Stimulated activated CD4-positive, alpha-beta T cell treated with anti-CD3 and anti-CD28 coated beads, Interleukin-1b, Interleukin-23, amount 100 ng/mL, for 1 hour (primary cell): ENCODE measurements around the gene OXNAD1.

Experiments used
- DNase-seq, 2 donors: peaks; one replicate each; pipeline ENCODE4 v3.0.0-alpha.2; 2020; ENCODE audit warnings: low read depth in 2 of 2

The OXNAD1 gene

DNA sequence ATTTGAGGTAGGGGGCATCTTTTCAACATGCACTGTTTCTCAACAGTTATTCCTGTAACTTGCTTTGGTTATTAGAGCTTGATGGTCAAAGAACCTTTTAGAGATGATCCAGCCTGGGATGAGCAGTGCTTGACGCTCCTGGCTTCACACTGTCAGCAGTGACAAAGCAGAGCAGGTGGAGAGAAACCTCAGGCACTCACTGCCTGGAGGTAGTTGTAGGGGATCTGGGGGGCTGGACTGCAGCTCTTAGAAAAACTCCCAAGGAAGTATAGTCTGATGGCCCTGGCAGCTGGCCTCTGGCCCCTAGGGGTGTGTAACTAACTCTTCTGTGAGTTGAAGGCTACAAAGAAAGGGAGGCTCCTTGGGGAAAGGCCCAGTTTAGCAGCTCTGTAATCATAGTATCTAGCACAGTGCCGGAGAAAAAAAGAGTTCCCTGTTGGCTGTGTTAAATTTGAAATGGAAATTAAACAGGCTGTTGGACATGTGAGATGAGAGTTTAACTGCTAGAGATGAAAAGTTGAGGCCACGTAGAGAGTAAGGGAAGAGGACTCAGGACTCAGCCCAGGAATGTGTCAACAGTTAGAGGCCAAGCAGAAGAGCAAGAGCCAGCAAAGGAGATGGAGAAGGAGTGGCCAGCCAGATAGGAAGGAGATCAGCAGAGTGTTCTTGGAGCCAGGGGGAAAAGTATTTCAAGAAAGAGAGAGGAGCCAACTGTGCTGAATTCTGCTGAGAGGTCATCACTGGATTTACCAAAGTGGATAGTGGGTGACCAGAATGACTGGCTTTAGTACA, 14.2 kb downstream of the OXNAD1 start:
- DNase-seq: no peak

DNA sequence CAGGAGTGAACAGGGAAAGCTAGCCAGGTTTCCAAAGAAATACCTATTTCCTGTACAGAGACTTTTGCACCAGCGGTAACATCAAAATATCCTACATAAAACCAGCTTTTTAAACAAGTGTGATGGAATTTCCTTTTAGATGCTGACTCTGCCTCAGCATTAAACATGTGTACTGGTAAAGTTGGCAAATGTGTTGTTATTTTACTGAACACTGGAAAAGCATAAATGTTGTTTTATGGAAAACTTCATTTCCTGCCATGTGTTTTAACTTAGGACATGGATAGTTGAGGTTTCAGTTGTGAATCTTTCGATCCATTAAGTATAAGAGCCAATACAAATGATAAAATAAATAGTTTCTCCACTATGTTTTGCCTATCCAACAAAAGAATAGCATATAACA, 15.7 kb downstream of the OXNAD1 start:
- DNase-seq: no peak

DNA sequence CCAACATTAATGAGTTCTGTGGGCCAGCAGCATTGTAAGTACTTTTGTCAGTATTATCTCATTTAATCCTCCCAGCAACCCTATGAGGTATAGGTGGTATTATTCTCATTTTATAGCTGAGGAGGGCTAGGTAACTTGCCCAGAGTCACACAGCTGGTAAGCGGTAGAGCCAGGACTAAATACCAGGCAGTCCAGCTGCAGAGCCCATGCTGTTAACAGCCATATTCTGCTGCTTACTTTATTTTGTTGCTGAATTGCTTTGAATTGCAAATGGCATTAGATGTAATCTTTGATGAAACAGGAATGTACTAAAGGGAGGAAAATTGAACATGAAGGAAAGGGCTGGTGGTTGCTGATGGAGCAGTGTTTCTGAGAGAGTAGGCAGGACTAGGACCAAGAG, 19.6 kb downstream of the OXNAD1 start:
- no peak for DNase-seq

DNA sequence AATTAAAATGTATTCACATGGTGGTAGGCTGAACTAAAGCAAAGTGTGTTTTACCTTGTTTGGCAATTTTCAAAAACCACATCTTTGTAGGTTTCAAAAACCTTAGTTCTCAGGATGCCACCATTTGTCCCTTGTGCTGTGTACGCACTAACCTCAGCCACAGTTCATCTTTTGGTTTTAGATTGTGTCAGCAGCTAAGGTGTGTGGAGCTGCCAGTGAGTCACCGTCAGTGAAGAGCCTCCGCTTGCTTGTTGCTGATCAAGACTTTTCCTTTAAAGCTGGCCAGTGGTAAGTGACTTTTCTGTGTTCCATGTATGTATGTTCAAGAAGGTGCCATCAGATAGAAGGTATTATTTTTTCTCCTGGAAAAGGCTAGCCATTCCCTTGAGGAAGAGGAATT, 21.1 kb downstream of the OXNAD1 start:
- no peak for DNase-seq

DNA sequence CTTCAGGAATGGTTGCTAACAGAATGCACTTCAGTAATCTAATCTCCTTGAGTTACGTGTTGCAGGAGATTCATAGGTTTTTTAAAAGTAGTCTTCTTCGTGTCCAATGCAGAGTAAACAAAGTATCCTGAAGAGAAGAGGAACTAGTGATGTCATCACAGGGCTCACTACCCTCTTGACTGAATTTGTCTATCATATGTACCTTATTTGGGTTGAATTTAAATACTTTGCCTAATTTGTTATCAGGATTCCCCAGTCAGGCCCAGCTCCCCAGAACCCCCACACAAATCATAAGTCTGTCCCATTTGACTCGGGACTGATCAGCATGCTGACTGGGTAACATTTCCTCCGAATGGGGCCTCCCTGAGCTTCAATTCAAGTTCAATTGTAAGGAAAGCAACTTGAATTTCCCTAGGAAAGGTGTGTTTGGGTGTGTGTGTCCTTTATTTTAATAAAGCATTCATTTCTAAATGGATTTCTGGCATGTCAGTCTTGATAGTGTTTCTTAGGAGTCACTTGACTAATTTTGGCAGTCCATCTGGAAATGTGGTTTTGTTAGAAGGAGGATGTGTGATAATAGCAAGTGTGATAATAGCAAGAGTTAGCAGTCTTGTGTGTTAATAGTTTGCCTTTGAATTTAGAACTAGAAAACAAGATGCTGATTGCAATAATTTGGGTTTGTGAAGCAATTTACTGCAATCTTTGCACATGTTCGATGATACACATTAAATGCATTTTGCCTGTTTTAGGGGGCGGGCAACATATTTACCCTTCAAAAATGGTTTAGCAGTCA, 21.9 kb downstream of the OXNAD1 start:
- DNase-seq: no peak

DNA sequence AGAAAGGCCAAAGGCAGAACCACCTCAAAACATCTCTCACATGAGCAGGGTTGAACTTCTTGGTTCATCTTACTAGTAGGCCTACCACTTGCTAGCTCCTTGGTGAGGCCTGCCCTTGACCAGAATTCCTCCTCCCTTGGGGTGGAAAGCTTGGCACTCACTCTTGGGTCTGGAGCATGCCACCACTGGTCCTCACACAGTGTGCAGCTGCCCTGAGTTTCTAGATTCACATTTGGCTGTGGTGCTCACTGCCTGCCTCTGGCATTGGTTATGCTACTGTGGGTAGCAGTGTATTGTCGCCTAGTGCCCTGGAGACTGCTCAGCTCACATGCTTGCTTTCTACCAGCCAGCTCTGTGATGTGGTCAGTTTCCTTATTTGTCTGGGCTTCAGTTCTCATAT, 23.7 kb downstream of the OXNAD1 start:
- no peak for DNase-seq

DNA sequence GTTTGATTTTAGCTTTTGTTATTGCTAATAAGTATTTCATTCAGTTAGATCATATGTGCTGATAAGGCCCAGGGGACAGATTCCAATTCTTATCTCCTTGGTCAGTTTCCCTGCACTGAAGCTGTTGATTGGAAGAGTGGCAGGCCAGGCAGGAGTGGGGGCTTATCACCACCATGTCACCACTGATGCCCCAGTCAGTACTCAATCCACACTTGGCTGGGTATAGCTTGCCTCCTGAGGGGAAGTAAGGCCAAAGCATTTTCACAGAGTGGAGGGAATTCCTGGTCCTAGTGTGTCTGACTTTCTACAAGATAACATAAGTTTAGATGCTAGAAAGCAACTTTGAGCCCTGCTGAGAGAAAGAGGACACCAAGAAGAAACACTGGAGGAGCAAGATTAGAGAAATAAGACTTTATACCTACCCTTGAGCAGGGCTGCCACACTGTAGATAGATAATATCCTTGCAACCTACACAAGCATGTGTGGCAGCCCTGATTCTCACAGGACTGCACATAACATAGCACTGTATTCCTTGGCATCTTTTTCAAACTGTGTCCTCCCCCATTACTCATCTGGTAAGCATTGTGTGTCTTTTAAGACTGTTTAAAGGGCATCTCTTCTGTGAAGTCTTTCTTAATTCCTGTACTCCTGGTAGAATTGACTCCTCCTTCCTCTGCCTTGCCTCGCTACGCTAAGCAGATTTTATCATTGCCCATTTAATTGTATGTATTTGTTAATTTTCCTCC, 24.3 kb downstream of the OXNAD1 start:
- DNase-seq: no peak

DNA sequence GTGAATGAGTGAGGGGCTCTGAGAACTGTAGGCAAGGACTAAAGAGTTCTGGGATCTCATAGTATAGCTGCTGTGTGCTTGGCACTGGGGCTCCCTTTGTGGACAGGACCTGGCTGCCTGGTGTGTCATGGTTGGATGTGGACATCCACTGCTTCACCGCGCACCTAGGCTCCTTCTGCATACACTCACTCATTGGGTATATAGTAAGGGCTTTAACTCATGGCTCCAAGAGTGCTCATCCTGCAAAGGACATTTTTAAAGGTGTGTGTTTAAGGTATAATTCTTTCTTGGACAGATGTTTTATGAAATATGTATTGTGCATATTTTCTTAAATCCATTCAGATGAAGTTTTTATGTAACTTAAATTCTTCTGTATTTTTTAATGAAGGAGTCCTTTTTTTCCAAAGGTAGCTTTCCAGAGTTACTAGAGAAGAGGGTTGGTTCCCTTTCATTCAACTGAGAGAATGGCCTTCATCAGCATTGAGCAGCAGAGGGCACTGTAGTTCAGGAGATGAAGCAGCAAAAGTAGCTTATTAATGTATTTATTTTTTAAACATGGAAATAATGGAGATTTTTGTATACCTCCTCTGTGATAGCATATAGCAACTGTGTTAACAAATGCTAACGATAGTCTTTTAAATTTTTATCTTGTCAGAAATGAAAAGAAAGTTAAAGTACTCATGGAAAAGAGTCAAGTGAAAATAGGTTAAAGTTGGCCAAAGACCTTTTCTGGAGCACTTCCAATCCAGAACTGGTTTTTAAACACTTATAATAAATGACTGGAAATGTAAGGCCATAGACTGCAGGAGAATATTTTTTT, 25.2 kb downstream of the OXNAD1 start:
- DNase-seq: no peak

DNA sequence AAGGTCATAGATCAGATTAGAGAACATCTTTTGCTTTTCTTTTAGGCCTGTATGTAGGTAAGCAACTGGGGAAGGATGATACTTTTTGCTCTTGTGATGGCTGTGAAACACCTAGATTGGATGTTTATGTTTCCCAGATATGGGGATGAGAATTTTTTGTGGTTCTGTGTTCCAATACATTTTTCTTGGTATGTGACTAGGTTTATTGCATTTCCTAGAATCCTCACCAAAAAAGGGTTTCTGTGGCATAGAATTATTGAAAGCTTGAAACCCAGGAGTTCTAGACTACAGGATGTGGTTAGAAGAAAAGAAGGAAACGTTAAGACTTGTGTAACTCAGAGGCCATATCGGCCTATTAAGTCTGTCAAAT, 25.8 kb downstream of the OXNAD1 start:
- no peak for DNase-seq

DNA sequence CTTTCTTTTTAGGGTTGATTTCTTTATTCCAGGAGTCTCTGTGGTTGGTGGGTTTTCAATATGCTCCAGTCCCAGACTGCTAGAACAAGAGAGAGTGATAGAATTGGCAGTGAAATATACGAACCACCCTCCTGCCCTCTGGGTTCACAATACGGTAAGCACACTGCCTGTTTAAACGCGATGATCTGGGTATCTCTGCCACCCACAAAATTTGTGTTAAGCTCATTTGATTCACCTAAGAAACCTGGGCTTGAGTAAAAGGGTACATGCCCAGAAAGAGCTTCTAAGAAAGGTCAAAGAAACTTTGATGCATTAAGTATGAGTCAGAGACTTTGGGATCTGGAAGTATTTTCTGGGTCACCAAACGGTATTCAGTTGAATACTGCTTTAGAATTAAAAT, 29.8 kb downstream of the OXNAD1 start:
- DNase-seq: no peak

DNA sequence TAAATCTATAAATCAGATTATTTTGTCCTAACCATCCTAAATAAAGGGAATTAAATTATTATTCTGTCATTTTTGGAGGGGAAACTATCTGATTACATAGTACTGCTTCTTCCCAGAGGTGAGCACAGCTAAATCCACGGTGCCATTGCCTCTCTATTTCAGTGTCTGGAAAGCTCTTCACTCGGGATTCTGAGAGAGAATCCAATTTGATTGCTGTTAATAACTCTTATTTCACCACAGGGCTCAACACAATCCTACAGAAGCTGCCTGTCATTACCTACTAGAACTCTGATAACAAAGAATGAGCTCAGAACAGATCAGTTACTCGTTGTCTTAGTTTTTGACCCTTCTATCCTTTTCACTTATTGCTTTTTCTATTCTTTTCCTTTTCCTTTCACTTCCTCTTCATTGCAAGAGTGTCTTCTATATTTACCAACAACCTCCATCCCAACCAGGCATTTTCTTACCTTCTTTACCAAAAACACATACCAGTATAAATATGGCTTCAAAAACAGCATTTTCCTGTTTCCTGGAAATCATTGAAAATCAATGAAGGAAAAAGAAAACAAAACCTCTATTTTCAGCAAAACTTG, 30.4 kb downstream of the OXNAD1 start:
- no peak for DNase-seq

DNA sequence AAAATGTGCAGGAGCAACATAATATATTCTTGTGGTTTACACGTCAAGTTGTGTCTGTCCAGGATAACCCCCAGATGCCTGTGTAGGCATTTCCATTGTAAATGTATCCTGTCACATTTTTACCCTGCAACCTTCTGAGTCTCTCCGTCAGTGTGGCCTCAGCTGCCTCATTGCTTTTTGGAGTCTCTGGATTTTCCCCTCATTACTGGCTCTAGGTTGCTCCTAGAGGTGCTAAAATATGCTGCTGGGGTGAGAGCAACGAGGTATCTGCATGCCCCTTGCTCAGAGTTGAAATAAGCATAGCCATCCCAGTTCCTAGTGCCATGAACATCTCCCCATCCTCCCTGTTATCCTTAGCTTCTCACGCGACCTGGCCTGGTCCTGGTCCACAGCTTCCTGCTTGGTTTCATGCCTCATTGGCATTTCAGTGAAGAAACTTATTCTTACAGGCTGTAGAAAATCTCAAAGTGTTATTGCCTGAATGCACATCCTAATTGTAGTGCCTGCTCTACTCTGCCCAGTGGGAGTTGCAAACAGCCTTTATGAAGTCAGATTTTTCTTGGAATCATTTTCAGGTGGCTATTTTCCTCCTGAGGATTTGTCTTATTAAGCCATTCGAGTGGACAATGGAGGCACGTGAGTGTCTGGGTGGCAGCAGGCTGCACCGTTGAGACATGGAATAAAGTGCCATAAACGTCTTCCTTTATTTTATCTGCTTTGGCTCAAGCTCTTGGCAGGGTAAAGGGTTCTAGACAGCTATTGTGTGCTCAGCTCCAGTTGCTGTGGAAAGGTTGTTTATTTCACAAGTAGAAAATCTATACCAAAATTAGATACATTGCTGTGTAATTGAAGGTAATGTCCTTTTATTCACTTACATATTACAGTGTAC, 33.2 kb downstream of the OXNAD1 start:
- DNase-seq: no peak

DNA sequence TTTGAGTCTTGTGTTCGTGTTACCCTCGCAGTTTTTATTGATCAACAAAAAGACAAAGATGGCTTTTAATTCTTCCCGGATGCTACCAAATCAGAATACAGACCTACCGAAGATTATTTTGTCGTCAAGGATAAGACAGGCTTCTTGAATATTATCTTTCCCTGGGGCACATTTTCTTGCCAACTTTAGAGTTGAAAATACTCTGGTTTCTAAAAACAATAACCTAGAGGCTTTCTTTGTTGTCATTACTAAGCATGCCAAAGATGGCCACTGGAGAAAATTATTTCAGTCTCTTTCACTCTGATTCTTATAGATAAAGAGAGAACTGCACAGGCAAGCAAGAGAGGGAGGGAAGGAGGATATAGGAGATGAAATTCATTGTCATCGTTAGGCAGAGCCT, 33.9 kb downstream of the OXNAD1 start:
- no peak for DNase-seq

DNA sequence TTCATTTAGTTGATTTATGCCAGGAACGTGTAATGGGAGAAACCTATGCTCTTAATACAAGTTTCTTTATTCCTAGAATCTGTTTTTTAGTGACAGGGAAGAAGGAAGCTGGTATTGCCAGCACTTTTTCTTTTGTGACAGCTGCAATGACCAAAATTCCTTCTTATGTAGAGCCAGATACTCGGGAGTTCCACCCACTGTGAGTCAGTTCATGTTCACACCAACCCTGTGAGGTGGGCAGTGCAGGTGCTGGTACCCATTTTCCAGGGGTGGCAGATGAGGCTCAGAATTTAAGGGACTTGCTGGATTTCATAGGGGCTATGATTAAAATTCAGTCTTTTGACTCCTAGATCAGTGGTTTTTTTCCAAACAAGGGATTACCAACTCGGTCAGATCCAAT, 34.7 kb downstream of the OXNAD1 start:
- no peak for DNase-seq

DNA sequence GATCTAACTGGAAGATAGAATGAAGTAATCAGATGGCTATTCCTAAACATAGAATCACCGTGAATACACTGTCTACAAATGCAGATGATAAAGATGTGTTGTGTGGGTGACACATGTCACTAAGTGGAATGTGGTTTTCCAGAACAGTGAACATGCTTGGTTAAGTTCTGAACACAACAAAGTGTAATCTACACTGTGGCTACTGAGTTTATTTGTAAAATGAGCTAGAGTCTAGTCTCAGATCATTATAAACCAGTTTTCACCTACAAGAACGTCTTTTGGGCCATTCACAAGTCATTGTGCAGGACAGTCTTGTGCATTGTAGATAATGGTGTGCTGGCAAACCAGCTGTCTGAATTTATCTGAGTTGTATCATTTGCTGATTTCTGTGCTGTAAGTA, 35.3 kb downstream of the OXNAD1 start:
- no peak for DNase-seq

DNA sequence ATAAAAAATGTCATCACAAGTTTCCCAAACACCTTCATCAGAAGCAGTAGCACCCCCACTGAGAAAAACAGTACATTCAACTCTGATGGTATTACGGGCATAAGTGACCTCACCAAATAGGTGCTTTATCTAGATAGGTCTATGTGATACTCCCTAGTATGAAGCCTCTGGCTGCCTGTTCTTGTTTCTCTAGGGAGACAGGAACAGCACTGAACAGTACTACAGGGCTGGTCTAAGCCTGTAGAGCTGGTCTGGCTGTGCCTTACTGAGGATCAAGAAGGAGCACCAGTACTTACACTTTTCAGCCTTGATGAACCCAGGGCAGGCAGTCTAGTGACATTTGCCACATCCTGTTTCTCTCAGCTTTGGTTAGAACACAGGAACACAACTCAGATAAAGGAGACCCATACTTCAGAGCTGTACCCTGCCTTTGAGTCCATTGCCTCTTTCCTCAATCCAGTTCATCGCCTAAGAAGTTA, 35.9 kb downstream of the OXNAD1 start:
- DNase-seq: no peak

DNA sequence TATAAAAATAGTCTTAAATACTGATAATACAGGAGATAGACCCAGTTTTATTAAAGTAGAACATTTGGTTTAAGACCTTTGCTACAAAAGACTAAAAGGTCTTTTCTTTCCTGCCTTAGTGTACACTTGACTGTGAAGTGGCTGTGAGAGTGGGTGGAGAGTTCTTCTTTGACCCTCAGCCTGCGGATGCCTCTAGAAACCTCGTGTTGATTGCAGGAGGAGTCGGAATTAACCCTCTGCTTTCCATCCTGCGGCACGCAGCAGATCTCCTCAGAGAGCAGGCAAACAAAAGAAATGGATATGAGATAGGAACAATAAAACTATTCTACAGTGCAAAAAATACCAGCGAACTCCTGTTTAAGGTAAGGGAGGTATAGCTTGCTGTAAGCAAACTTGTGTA, 36.5 kb downstream of the OXNAD1 start:
- DNase-seq: no peak

DNA sequence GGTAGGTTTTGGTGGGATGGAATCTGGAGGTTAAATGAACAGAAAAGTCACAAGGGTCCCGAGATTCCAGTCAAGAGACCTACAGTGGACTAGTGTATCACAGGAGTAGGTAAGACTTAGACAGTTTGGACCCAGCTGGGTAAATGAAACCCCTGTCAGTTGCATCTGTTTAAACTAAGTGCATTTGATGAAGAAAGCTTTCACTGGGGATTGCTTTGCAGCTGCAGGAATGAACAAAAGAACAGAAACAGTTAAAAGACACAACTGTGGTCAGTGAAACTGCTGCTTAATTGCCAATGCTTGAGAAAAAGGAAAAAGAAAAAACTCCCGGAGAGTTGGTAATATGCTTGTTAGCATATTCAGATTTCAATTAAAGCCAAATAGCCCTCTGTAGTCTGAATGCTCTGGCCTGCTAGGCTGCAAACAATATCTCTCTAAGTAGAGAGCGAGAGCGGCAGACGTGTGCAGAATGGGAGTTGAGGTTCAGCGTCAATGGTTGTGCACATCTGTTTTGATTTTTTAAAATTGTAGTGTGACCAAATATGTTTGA, 37.1 kb downstream of the OXNAD1 start:
- no peak for DNase-seq

DNA sequence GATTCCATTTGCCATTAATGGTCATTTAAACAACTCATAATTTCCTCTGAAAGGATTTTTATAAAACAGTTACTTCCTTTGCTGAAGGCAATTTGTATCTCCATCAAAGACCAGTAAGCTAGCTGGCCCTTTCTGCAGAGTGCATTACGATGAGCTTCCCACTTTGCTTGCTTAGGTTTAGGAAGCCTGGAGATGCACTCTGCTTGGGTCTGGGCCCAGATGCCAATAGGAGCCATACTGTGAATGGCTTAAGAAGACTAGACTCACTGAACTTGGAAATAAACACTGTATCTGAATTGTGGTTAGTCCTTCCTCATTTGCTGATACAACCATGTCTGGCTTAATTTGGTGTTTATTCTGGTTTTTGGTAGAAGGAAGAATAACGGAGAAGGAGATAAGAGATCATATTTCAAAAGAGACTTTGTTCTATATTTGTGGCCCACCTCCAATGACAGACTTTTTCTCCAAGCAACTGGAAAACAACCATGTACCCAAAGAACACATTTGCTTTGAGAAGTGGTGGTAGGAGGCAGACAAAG, 38.1 kb downstream of the OXNAD1 start:
- no peak for DNase-seq
